ENCODE data around the gene KIF26A. TPM values are rescaled to one million over a fixed set of nuclear protein-coding genes. Genes with fewer than 3 reads are reported as not detected.

Gene KIF26A
- total RNA-seq, 1 donor from 2014 or later = 5.9 TPM

DNA sequence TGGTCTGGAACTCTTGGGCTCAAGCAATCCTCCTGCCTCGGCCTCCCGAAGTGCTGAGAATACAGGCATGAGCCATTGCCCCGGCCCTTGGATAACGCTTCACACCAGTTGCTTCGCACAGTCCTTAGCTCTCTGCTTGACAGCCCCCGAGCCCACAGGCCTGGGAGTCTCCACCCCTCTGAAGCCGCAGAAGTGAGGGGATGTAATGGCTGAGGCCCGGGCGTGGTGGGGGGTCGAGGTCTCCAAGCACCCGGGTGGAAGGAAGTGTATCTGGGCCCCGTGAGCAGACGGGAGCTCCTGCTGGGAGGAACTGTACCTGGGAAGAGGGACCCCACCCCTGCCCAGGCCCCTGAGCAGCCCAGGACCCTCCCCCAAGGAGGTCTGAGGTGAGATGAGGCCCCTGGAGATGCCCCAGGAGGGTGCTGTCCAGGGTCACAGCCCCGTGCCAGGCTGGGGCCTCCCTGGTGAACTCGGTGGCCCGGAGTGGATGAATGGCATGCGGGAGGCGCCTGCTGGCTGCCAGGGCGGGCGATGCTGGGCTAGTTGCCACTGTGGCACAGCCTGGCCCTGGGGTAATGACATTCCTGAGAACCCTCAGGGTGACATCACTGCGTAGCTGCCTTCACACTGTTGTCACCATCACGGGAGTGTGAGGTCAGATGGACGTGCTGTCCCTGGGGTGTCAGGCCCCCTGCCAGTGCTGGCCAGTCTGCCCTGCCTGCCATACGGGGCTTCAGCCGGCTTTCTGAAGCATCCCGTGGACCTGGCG, 48.9 kb downstream of the KIF26A start:
- no peak overlapping the region for H3K27ac Mint-ChIP-seq (ENCODE audit: unreplicated experiment)
- peaks cover 3% of the 10 kb centered on the region for H3K9me3 Mint-ChIP-seq (ENCODE audit: unreplicated experiment)
- H3K36me3 Mint-ChIP-seq (ENCODE audit: unreplicated experiment) = no peaks in the 10 kb centered on the region
- peaks cover 5% of the 10 kb centered on the region for H3K27me3 Mint-ChIP-seq (ENCODE audit: unreplicated experiment)
- no peak for DNase-seq
- no peaks in the 10 kb centered on the region for H3K4me1 Mint-ChIP-seq (ENCODE audit: low read depth, unreplicated experiment)
- TF ChIP-seq, protein P1, sequence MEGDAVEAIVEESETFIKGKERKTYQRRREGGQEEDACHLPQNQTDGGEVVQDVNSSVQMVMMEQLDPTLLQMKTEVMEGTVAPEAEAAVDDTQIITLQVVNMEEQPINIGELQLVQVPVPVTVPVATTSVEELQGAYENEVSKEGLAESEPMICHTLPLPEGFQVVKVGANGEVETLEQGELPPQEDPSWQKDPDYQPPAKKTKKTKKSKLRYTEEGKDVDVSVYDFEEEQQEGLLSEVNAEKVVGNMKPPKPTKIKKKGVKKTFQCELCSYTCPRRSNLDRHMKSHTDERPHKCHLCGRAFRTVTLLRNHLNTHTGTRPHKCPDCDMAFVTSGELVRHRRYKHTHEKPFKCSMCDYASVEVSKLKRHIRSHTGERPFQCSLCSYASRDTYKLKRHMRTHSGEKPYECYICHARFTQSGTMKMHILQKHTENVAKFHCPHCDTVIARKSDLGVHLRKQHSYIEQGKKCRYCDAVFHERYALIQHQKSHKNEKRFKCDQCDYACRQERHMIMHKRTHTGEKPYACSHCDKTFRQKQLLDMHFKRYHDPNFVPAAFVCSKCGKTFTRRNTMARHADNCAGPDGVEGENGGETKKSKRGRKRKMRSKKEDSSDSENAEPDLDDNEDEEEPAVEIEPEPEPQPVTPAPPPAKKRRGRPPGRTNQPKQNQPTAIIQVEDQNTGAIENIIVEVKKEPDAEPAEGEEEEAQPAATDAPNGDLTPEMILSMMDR (IDR thresholded peaks at IDR 0.05; ENCODE audit: partially characterized antibody, unreplicated experiment) = no peak
- no peak overlapping the region for H3K4me3 Mint-ChIP-seq (ENCODE audit: unreplicated experiment)

DNA sequence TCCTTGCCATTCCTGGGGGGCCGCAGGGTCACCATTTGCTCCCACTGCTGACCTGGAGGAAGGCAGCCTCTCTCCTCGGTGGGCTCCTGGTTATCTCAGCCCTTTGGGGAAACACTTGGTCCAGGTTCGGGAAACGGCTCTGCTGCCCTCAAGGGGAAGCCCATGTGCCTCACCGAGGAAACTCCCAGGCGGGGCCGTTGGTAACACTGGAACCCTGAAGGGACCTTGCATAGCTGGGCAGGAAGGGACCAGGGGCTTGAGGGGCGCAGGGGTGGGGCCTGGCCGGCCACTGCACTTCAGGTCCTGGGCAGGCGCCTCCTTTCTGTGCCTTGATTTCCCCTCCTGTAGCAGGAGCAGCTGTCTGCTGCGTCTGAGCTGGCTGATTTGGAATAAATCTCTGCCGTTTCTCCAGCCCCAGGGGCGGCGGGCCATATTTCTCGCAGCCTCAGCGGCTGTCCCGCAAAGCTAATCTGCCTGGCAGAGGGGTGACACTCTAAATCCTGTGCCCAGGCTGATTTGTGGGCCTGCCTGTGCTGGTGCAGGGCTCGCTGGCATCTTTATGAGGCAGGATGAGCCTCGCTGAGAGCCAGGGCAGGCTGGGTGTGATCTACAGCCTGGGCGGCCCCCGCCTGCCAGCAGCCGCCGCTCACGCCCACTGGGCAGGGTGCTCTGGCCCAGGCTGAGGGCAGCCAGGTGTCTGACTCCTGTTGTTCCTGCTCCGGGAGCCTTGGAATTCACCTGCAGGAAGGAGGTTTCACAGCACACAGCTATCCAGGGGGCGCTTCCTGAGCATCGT, 49.7 kb downstream of the KIF26A start:
- no peak overlapping the region for H3K27ac Mint-ChIP-seq (ENCODE audit: unreplicated experiment)
- H3K9me3 Mint-ChIP-seq (ENCODE audit: unreplicated experiment) = peaks cover 3% of the 10 kb centered on the region
- H3K27me3 Mint-ChIP-seq (ENCODE audit: unreplicated experiment) = peaks cover 5% of the 10 kb centered on the region
- H3K4me1 Mint-ChIP-seq (ENCODE audit: low read depth, unreplicated experiment) = no peaks in the 10 kb centered on the region
- DNase-seq = no peak
- no peak overlapping the region for H3K4me3 Mint-ChIP-seq (ENCODE audit: unreplicated experiment)
- H3K36me3 Mint-ChIP-seq (ENCODE audit: unreplicated experiment) = no peaks in the 10 kb centered on the region
- TF ChIP-seq, protein P1 (IDR thresholded peaks at IDR 0.05; ENCODE audit: partially characterized antibody, unreplicated experiment) = no peak

DNA sequence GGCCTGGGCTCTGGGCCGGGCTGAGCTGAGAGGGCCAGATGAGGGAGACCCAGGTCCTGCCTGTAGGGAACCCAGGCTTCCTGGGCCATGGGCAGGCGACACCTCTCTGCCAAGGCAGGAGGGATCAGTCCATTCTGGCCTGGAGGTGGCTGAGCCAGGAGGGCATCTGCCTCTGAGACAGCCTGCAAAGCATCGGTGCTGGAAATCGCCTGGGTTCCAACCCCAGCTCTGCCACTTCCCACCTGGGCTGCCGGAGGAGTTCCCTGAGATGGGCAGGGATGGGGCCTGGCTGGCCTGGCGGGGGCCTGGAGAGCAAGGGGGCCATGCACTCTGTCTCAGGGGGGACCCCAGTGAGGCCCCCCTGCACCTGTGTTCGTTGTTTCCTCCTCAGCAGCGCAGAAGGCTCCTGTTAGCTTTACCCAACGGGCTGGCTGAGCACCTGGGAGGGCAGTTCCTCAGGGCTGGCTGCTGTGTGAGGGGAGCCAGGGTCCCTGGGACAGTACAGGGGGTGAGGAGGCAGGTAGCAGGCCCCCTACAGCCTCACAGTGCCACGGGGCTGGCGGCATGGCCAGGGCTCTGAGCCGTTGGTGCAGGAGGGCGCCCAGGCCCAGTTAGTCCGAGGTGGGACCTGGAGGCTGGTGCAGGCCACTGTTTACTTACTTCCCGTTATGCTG, 50.5 kb downstream of the KIF26A start:
- Mint-ChIP-seq H3K36me3 (ENCODE audit: unreplicated experiment) (no peaks in the 10 kb centered on the region), H3K27me3 (ENCODE audit: unreplicated experiment) (peaks cover 5% of the 10 kb centered on the region), H3K4me1 (ENCODE audit: low read depth, unreplicated experiment) (no peaks in the 10 kb centered on the region), H3K9me3 (ENCODE audit: unreplicated experiment) (peaks cover 3% of the 10 kb centered on the region), H3K27ac (ENCODE audit: unreplicated experiment) (no peak overlapping the region), H3K4me3 (ENCODE audit: unreplicated experiment) (no peak overlapping the region)
- DNase-seq = no peak
- TF ChIP-seq, protein P1 (IDR thresholded peaks at IDR 0.05; ENCODE audit: partially characterized antibody, unreplicated experiment) = no peak

- TF ChIP-seq, protein P1 (IDR thresholded peaks at IDR 0.05; ENCODE audit: partially characterized antibody, unreplicated experiment) = no peak
- Mint-ChIP-seq H3K27me3 (ENCODE audit: unreplicated experiment) (peaks cover 8% of the 10 kb centered on the region), H3K4me1 (ENCODE audit: low read depth, unreplicated experiment) (no peaks in the 10 kb centered on the region), H3K9me3 (ENCODE audit: unreplicated experiment) (peaks cover 3% of the 10 kb centered on the region), H3K27ac (ENCODE audit: unreplicated experiment) (no peak overlapping the region), H3K36me3 (ENCODE audit: unreplicated experiment) (no peaks in the 10 kb centered on the region), H3K4me3 (ENCODE audit: unreplicated experiment) (no peak overlapping the region)
- DNase-seq = no peak
Measured at GRCh38 chr14:104189629-104190335, 51.4 kb downstream of the KIF26A start.

Measured in glutamatergic neuron (in vitro differentiated cells).